ENCODE data around the gene SERAC1. TPM values are rescaled to one million over a fixed set of nuclear protein-coding genes. Genes with fewer than 3 reads are reported as not detected.

SERAC1 gene
- total RNA-seq, 1 donor from 2014 or later, result 6.7 TPM

GRCh38 chr6:158061709-158062461, 106.2 kb downstream of the SERAC1 start:
- intact Hi-C loops (cut with micrococcal nuclease), result no loop called here

GRCh38 chr6:158061361-158061708, 106.7 kb downstream of the SERAC1 start:
- intact Hi-C loops (cut with micrococcal nuclease), result no loop called here

- intact Hi-C loops (cut with micrococcal nuclease), result no loop called here
These were observed 107.4 kb downstream of the SERAC1 start for GRCh38 chr6:158060455-158061360.

Other genes with a start within 250 kb of the SERAC1 start
- gene SYNJ2, start 186.4 kb downstream of the SERAC1 start, total RNA-seq, result 42.3 and 44.9 TPM in 2 replicates
- gene GTF2H5, start 88 bp upstream of the SERAC1 start, total RNA-seq, result 25.6 and 26.5 TPM in 2 replicates
- gene TULP4, start 144.2 kb upstream of the SERAC1 start, total RNA-seq, result 30.4 and 36.3 TPM in 2 replicates

All from T-helper 1 cell treated with Interleukin-12 subunit alpha and Interleukin-12 subunit beta and Interleukin-4 antibody, amounts not matched to agents 30 ng/mL and 1 ng/mL, for 36 hours (primary cell).